ENCODE measurements around the gene ACP5.

Gene ACP5

DNA sequence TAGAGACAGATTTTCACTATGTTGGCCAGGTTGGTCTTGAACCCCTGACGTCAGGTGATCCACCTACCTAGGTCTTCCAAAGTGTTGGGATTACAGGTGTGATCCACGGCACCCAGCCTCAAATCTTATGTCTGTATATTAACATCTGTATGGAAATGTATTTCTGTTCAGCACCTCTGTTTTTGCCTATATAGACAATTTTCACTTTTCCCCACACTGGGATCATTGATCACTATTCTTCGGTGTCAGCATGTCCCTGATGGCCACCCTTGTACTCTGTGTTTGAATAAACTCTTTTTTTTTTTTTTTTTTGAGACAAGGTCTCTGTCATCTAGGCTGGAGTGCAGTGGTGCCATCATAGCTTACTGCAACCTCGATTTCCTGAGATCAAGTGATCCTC, 16.6 kb upstream of the ACP5 start:
- no peak for DNase-seq (ENCODE audit: low read depth)
- H3K4me3 ChIP-seq (ENCODE audit: low read length), result no peak overlapping the region
- TF ChIP-seq, protein P1, sequence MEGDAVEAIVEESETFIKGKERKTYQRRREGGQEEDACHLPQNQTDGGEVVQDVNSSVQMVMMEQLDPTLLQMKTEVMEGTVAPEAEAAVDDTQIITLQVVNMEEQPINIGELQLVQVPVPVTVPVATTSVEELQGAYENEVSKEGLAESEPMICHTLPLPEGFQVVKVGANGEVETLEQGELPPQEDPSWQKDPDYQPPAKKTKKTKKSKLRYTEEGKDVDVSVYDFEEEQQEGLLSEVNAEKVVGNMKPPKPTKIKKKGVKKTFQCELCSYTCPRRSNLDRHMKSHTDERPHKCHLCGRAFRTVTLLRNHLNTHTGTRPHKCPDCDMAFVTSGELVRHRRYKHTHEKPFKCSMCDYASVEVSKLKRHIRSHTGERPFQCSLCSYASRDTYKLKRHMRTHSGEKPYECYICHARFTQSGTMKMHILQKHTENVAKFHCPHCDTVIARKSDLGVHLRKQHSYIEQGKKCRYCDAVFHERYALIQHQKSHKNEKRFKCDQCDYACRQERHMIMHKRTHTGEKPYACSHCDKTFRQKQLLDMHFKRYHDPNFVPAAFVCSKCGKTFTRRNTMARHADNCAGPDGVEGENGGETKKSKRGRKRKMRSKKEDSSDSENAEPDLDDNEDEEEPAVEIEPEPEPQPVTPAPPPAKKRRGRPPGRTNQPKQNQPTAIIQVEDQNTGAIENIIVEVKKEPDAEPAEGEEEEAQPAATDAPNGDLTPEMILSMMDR (IDR thresholded peaks at IDR 0.05; ENCODE audit: insufficient read depth, low read depth, low read length, missing control alignments), result no peak

DNA sequence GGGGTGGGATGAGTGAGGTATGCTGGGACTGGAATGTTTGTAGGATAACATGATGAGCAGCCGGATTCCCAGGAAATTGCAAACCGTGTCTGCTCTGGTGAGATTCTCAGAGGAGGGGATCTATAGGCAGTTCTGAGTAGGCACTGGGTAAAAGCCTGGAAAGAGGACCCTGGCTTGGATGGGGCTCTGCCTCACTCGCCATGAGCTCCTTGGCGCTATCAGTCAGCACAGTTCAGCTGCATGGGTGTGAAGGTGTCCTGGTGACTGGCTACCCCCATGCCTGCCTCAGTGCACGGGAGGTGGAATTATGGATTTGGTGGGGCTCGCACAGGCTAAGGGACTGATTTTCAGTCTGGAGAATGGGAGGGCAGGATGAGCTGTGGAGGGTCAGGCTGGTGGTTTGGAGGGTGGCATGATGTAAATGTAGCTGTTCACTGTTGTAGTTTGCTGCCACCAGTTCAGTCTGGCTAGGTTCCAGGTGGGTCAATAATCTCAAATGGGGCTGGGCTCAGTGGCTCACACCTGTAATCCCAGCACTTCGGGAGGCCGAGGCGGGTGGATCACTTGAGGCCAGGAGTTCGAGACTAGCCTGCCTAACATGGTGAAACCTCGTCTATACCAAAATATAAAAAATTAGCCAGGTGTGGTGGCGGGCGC, 10.7 kb upstream of the ACP5 start:
- no peak for DNase-seq (ENCODE audit: low read depth)
- TF ChIP-seq, protein P1 (IDR thresholded peaks at IDR 0.05; ENCODE audit: insufficient read depth, low read depth, low read length, missing control alignments), result no peak
- no peak overlapping the region for H3K4me3 ChIP-seq (ENCODE audit: low read length)

DNA sequence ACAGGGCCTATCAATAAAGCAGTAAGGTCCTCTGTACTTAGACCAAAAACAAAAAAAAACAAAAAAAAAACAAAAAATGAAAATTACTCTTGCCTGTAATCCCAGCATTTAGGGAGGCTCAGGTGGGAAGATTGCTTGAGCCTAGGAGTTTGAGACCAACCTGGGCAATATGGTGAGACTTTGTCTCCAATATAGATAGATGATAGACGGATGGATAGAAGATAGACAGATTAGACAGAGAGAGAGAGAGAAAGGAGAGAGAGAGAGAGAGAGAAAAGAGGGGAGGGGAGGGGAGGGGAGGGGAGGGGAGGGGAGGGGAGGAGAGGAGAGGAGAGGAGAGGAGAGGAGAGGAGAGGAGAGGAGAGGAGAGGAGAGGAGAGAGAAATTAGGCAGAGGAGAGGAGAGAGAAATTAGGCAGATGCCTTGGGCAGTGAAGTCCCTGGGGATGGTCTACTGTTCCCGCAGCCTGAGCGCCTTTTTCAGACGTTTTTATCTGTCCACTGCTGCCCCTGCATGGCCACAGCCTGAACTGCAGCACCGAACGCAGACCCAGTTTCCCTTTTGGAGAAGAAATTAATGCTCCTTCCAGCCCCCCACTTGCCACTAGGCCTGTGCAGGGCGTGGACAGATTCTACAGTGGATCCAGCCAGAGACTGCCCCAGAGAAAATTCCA, 10.0 kb upstream of the ACP5 start:
- peak; percentile 61 for DNase-seq (ENCODE audit: low read depth)
- no peak overlapping the region for H3K4me3 ChIP-seq (ENCODE audit: low read length)
- TF ChIP-seq, protein P1 (IDR thresholded peaks at IDR 0.05; ENCODE audit: insufficient read depth, low read depth, low read length, missing control alignments), result peak; percentile 91

DNA sequence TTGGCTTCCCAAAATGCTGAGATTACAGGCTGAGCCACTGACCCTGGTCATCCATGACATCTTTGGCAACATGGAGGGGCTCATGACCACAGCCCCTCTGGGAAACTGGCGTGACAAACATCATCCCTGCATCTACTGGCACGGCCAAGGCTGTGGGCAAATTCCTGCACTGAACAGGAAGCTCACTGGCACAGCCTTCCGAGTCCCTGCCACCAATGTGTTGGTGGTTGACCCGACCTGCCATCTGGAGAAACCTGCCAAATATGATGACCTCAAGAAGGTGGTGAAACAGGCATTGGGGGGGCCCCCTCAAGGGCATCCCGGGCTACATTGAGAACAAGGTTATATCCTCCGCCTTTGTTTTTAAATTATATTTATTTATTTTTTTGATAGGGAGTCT, 8.9 kb upstream of the ACP5 start:
- no peak overlapping the region for H3K4me3 ChIP-seq (ENCODE audit: low read length)
- TF ChIP-seq, protein P1 (IDR thresholded peaks at IDR 0.05; ENCODE audit: insufficient read depth, low read depth, low read length, missing control alignments), result no peak
- DNase-seq (ENCODE audit: low read depth), result no peak

DNA sequence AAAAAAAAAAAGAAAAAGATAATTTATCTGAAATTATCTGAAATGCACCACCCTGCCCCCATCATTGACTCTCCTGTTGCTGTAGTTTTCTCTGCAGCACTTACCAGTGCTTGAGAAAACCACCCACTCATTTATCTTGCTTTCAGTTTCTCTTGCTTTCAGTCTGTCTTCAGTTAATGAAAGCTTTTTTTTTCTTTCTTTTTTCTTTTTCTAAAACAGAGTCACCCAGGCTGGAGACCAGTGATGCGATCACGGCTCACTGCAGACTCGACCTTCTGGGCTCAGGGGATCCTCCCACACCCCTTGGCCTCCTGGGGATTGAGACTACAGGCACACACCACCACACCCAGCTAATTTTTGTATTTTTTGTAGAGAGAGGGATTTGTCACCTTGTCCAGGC, 4.3 kb upstream of the ACP5 start:
- TF ChIP-seq, protein P1 (IDR thresholded peaks at IDR 0.05; ENCODE audit: insufficient read depth, low read depth, low read length, missing control alignments), result no peak
- no peak overlapping the region for H3K4me3 ChIP-seq (ENCODE audit: low read length)
- DNase-seq (ENCODE audit: low read depth), result no peak

DNA sequence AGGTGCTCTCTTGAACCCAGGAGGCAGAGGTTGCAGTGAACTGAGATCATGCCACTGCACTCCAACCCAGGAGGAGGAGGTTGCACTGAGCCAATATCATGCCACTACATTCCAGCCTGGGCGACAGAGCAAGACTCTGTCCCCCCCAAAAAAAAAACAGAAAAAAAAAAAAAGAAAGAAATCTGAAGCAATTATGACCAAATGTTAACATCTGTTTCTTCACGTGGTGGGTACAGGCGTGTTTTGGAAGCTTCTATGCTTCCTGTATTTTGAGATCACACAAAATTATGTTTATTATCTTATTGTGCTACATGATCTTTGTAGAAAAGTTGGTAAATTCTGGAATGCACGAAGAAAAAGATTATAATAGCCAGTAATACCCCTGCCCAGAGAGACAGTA, 2.7 kb upstream of the ACP5 start:
- TF ChIP-seq, protein P1 (IDR thresholded peaks at IDR 0.05; ENCODE audit: insufficient read depth, low read depth, low read length, missing control alignments), result no peak

More for the DNA sequence above, 2.7 kb upstream of the ACP5 start:
- H3K4me3 ChIP-seq (ENCODE audit: low read length), result no peak overlapping the region
- no peak for DNase-seq (ENCODE audit: low read depth)

All from epithelial cell of esophagus (primary cell).